ENCODE results near the gene PDZRN3.
"Not testable (repeated sequence)": the region's sequence is repeated elsewhere in the genome, so short reads cannot be mapped to it uniquely, and the experiment has no call there.

Gene PDZRN3

GRCh38 chr3:73586190-73586589 lies 38.6 kb downstream of the PDZRN3 start:
- no peak for DNase-seq

GRCh38 chr3:73584873-73585272 lies 39.9 kb downstream of the PDZRN3 start:
- no peak for DNase-seq

- DNase-seq = no peak
Measured at GRCh38 chr3:73582535-73582934, 42.2 kb downstream of the PDZRN3 start.

- DNase-seq = no peak
Measured at GRCh38 chr3:73581134-73581846, 43.5 kb downstream of the PDZRN3 start.

- no peak for DNase-seq
Measured at GRCh38 chr3:73580343-73580742, 44.4 kb downstream of the PDZRN3 start.

- DNase-seq = no peak
Measured at GRCh38 chr3:73577704-73578103, 47.0 kb downstream of the PDZRN3 start.

GRCh38 chr3:73576999-73577461 lies 47.7 kb downstream of the PDZRN3 start:
- DNase-seq = no peak

GRCh38 chr3:73575953-73576352 lies 48.8 kb downstream of the PDZRN3 start:
- no peak for DNase-seq

- DNase-seq = no peak
Measured at GRCh38 chr3:73575519-73575918, 49.2 kb downstream of the PDZRN3 start.

GRCh38 chr3:73573204-73573603 lies 51.5 kb downstream of the PDZRN3 start:
- DNase-seq = no peak

GRCh38 chr3:73572368-73572767 lies 52.4 kb downstream of the PDZRN3 start:
- DNase-seq = no peak

- no peak for DNase-seq
Measured at GRCh38 chr3:73571238-73571794, 53.4 kb downstream of the PDZRN3 start.

GRCh38 chr3:73569246-73569760 lies 55.4 kb downstream of the PDZRN3 start:
- DNase-seq = no peak

- no peak for DNase-seq
Measured at GRCh38 chr3:73568371-73568862, 56.3 kb downstream of the PDZRN3 start.

- DNase-seq = not testable (repeated sequence)
Measured at GRCh38 chr3:73565374-73565773, 59.4 kb downstream of the PDZRN3 start.

- DNase-seq = no peak
Measured at GRCh38 chr3:73563896-73564582, 60.7 kb downstream of the PDZRN3 start.

- no peak for DNase-seq
Measured at GRCh38 chr3:73561494-73561893, 63.2 kb downstream of the PDZRN3 start.

- DNase-seq = no peak
Measured at GRCh38 chr3:73559749-73560148, 65.0 kb downstream of the PDZRN3 start.

- no peak for DNase-seq
Measured at GRCh38 chr3:73558727-73559075, 66.0 kb downstream of the PDZRN3 start.

GRCh38 chr3:73557986-73558726 lies 66.6 kb downstream of the PDZRN3 start:
- no peak for DNase-seq

- no peak for DNase-seq
Measured at GRCh38 chr3:73556520-73557372, 68.0 kb downstream of the PDZRN3 start.

GRCh38 chr3:73555076-73555475 lies 69.7 kb downstream of the PDZRN3 start:
- DNase-seq = no peak

Data from activated CD4-positive, alpha-beta T cell treated with anti-CD3 and anti-CD28 coated beads, Interleukin-10, Interleukin-2, amounts not matched to agents 100 ng/mL and 50 ng/mL, durations not matched to agents 16 hours and 8 hours (primary cell).